HG03469 (cell line): ENCODE results near the gene FGA.

Source experiments
- ATAC-seq: cut with Tn5 transposase; IDR thresholded peaks from one replicate; pipeline ENCODE4 v1.9.1; 2021; ENCODE audit warnings: mild to moderate bottlenecking, moderate library complexity, moderate number of reproducible peaks; ENCODE audit not compliant: unreplicated experiment

FGA gene

GRCh38 chr4:154583677-154584076 lies 6.9 kb downstream of the FGA start:
- no peak for ATAC-seq

GRCh38 chr4:154583230-154583629 lies 7.3 kb downstream of the FGA start:
- no peak for ATAC-seq

GRCh38 chr4:154582723-154583122 lies 7.8 kb downstream of the FGA start:
- ATAC-seq: no peak

- ATAC-seq: no peak
Observed at GRCh38 chr4:154579927-154580326, 10.6 kb downstream of the FGA start.

GRCh38 chr4:154578919-154579318 lies 11.6 kb downstream of the FGA start:
- ATAC-seq: no peak

GRCh38 chr4:154577324-154577723 lies 13.2 kb downstream of the FGA start:
- no peak for ATAC-seq

- no peak for ATAC-seq
Observed at GRCh38 chr4:154574311-154574710, 16.2 kb downstream of the FGA start.

- ATAC-seq: no peak
Observed at GRCh38 chr4:154573190-154573870, 17.2 kb downstream of the FGA start.

GRCh38 chr4:154569584-154569983 lies 21.0 kb downstream of the FGA start:
- ATAC-seq: no peak

GRCh38 chr4:154569028-154569427 lies 21.5 kb downstream of the FGA start:
- ATAC-seq: no peak

GRCh38 chr4:154566639-154567204 lies 23.8 kb downstream of the FGA start:
- no peak for ATAC-seq

- no peak for ATAC-seq
Observed at GRCh38 chr4:154565704-154566103, 24.8 kb downstream of the FGA start.

GRCh38 chr4:154564311-154564710 lies 26.2 kb downstream of the FGA start:
- no peak for ATAC-seq

GRCh38 chr4:154562697-154563254 lies 27.8 kb downstream of the FGA start, which contains the start of gene FGB:
Gene FGB, plus strand, starts transcription at chr4:154563011. Its CDS starts 8 bp downstream, at chr4:154563019.
- no peak for ATAC-seq

GRCh38 chr4:154560824-154561231 lies 29.7 kb downstream of the FGA start:
- no peak for ATAC-seq

- ATAC-seq: no peak
Observed at GRCh38 chr4:154560419-154560801, 30.1 kb downstream of the FGA start.

GRCh38 chr4:154559494-154560418 lies 30.8 kb downstream of the FGA start:
- ATAC-seq: peak; percentile 79

GRCh38 chr4:154559141-154559493 lies 31.4 kb downstream of the FGA start:
- peak; percentile 16 for ATAC-seq

- peak; percentile 50 for ATAC-seq
Observed at GRCh38 chr4:154551872-154552686, 38.5 kb downstream of the FGA start.
